GM18498 (cell line): Measurements from ENCODE around the gene PTN.

ENCODE experiments used
- ATAC-seq: cut with Tn5 transposase; IDR thresholded peaks from one replicate; pipeline ENCODE4 v1.9.1; 2021; ENCODE audit warnings: mild to moderate bottlenecking, moderate library complexity; ENCODE audit not compliant: unreplicated experiment

Gene PTN

DNA sequence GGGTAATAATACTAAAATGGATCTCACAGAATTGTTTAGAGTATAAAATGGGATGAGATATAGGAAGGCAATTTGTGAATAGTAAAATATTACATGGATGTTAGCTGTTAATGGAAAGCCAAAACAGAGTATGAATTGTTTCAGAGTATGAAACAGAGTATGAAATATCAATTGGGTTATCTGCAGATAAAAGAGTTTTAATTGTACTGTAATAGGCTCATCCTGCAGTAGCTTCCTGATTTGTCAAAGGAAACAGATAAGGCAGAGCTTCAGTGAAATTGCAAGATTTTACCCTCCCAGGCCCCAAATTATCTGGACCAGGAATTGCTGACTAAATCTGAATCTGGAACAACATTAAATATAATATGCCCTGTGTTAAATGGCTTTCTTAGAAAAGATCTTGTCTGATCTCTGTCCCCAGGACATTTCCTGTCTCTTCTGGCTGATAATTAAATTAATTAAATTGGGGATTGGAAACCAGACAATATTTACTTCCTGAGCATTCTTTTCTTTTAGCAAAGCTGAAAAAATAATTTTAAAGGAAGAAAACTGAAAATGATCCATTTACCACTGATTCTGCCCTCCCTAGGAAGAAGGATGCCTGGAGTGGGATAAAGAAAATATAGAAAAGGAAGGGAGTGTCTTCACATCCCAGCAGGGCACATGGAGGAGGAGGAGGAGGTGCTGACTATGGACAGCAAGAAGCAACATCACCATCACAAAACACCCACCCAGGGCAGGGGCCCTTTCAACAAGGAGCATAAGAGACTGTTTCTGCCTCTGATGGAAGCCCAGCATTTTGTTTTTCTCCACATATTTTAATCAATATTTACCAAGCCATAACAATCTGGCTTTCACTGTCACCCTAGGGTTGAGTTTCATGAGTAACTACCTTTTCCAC is 18.5 kb downstream of the PTN start:
- ATAC-seq: no peak

DNA sequence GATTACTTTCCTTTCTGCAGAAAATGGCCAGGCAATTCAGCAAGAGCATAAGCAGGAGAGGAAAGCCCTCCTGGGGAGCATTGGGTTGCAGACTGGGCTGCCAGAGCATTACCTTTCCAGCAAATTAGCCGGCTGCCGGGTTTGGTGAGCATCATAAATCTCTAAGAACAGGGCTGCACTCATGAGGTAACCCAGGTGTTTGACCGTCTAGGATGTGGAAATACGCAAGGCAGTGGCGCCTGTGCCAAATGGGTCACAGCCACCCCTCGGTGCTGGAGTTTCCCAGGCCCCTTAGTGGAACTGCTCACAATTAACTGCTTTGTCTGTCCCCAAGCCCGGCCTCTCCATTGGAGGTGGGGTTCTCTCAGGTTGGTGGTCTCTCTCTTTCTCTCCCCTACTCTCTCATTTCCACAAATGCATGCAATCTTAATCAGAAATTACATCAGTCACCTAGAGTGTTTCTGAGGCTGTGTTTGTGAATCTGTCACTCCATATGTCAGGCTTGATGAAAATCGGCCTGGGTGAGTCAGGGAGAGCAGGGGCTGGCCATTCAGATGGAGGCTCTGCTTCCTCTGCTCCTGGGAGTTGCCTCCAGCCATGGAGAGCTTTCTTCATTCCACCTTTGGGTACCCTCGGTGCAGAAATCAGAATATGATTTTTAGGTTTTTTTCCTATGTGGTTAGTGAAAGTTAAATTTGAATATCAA is 26.7 kb downstream of the PTN start:
- no peak for ATAC-seq

DNA sequence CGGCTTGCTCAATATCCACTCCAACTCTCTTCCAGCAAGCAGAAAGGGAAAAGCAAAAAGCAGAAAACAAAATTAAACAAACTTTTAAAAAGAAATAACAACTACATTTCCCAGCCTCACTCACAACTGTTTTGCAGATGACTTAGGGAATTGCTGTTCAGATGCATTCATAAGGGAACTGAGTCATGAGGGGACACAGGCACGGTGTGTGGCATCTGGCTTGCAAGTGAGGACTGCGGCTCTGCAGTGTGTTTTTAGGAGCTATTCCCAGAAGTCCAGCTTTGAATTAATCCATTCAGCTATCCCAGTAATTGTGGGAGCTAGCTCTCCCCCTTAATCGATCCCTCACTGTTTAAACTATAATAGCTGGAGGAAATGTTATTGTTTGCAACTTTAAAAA is 30.3 kb downstream of the PTN start:
- no peak for ATAC-seq

DNA sequence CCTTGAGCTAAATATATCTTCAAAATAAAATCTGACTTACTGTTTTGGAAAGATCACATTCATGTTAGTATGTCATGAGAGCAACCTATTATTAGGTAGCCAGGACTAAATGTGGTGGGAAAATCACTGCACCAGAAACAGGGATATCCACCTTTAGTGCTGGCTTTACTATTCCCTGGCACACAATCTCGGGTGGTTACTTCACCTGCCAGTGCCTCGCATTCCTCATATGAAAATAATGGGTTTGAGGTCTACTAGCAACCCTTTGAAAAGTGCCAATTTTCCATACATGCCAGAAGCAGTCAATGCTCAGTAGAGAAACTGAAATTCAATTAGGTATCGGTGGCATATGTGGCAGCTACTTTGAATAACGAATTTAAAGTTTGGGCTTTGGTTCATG is 36.8 kb downstream of the PTN start:
- ATAC-seq: no peak

DNA sequence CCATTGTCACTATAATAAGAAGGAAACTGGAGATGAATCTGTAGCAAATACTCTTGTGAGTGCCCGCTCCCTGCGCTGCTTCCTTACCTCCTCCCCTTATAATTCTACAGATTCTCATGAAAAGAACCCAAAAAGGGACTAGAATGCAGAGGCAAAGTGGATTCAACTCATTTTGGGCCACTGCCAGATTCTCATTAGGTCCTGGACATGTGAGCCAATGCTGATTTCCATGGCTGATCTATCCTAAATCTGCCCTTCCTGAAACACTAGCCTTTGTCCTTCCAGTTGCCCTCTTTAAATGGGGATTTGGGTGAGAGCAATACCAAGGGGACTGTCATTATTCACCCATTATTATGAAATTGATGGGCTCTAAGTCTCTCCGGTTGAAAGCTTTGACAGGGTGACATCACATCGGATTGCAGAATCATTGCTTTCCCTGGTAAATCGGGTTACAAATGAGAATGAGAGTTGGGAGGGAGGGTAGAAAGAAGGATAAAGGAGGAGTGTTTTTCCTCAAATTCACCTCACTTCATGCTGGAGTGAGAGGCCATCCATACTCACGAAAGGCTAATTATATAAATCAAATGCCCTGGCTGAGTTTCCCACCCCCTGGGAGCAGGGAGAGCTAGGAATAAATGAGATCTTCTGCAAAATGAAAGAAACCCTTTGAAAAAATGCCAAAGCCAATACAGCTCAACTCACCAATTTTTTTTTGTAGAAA is 37.5 kb downstream of the PTN start:
- ATAC-seq: no peak

DNA sequence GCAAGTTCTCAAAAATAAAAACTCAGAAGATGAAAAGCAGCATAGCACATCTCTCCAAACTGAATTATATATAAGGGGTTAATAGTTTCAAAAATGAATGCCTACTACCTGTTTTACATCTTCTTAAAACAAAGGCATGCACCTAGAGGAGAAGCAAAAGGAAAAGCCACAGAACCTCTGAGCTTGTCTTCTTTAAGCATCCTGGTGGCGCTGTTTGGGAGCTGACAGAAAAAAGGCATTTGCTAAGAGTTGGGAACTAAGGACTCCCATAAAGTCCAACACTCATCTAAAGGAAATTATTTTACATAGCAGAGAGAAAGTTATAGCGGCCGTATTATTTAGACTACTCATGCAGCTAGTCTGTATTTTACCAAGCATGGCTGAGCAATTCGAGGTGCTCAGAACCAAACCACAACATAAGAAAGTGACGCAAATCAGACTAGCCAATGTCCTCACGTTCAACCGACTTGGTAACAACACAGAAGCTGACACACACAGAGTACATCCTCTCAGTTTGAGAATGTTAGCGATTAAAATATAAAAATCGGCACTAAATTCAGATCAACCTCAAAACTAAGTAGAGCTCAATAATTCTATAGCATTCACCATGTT is 38.8 kb downstream of the PTN start:
- no peak for ATAC-seq

DNA sequence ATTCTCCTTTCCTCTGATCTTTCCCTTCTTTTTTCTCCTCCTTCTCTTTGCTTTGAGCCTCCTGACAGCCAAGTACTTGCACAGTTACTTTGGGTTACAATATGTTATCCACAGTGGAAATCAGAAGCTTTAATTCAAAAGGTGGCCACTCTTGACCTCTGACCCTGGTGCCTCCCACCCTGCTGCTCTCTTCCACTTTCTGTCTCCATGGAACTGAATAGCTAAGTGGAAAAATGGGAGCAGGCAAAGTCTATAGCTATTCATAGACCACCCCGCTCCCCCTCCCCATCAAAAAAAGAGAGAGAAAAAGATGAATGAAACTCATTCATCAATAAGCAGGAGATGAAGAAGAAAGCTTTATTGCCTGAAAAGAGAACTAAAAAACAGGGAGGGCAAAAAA is 39.4 kb downstream of the PTN start:
- no peak for ATAC-seq

DNA sequence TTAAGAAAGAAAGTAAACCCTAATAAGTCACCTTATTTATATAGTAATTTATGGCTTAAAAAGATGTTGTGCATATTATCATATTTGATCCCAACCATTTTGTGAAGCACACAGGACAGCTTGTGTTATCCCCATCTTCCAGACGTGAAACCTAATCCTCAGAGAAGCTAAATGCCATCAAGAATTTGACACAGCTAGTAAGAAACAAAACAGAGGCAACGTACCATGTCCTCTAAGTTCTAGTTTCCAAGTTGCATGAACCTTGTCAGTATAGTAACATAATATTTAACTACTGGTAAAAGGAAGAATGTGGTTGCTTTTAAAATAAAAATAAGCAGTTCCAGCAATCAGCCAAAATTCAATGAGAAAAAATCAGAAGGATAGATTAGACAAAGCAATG is 41.5 kb downstream of the PTN start:
- no peak for ATAC-seq

DNA sequence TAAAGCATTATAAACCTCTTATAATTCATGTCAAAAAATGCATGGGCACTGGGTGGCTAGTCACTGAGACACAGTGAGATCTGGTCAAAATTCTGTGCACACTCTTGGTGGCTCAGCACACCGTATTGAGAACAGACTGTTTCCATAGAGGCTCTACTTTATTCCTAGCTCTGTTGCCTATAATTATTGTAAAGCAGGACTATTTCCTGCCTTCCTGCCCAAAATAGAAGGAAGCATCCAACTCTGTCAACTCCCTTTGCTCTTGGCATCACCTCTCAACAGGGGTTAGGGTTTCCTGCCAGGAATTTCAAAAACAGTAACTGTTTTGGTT is 45.1 kb downstream of the PTN start:
- ATAC-seq: no peak

DNA sequence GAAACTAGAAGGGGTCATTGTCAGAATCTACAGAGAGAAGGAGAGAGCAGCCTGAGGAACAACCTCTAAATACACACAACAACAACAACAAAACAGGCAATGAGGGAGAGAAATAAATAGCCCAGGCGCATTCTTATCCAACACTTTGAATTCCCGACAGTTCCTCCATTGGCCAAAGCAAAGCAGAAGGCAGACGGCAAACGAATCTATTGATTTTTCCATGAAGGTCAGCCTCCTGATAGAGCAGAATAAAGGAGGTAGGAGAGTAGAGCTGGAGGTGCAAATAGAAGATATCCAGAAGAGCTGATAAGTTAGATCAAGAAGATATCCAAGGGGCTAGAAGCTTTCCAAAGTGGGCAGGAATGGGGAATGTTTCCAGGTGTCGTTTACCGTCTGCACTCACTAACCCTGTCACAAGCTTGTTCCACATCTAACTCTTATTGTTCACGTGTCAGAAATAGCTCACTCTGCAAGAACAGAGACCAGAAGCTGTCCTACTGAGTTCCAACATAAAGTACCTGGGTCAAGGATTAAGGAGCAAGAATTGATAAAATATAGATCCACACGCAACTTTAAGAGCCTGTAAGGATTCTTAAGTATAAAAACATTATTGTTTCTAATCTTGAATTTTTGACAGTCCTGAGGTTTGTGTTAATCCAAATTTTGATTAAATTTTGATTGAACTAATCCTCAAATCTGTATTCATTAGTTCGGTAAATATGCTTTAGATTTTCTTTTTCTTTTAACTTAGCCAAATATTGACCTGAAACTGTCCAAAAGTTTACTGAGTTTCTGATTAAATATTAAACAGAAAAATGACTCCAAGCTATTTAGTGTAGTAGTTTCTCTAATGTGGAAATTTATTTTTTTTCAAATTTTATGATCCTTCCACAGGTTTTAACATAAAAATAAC is 45.7 kb downstream of the PTN start:
- no peak for ATAC-seq

DNA sequence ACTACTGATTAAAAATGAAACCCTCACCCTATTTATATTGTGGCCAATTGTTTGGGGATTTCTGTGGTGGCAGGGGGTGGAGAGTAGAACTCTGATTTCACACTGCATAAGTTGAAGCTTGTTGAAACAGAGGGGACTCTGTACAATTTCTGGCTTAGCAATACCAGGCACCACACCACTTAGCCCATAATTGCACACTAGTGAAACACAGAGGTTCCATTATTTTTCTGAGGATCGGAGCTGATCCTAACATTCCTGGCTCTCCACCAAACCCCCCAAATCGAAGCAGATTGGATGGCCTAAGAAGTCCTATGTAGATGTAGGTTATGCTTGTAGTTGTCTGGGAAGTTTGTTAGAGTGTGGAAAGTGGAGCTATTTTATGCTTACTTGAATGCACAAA is 47.0 kb downstream of the PTN start:
- ATAC-seq: no peak

DNA sequence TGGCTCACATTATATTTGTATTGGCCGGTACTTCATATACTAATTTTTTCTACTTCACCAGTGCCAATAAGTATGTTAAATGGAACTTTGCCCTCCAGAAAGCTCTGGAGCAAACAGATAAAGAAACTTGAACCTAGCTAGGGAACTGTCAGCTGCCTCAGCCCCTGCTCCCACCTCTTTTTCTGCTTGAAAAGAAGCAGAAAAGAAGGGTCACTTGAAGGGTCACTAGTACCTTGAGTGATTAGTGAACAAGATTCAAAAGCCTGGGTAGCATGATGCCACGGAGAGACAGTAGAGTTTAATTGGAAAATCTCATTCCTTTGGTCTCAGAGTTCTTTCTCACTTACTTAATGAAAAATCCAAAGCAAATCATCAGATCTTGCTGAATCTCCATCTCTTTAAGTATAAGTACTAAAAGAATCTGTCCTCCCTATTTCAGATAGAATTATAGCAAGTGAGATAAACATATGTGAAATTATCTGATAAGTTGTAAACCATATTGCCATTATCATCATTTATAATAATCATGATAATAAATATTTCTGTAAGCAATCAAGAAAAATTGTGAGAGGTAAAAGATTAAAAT is 47.7 kb downstream of the PTN start:
- no peak for ATAC-seq

DNA sequence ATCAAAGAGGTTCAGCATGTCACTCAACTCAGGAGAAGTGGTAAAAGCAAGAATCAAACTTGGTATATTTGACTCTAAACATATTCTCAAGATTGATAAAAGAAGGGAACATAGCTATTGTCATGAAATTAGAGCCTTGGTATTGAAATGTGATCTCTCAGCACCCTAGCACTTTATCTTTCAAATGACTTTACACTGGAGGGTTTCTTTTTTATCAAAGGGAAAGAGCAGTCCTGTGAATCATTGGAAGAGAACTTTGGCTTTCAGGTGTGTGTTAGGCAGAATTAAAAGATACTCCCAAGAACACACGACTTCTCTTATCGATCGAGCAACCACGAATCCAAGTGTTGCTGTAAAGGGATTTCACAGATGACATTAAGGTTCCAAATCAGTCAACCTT is 54.4 kb downstream of the PTN start:
- ATAC-seq: no peak

DNA sequence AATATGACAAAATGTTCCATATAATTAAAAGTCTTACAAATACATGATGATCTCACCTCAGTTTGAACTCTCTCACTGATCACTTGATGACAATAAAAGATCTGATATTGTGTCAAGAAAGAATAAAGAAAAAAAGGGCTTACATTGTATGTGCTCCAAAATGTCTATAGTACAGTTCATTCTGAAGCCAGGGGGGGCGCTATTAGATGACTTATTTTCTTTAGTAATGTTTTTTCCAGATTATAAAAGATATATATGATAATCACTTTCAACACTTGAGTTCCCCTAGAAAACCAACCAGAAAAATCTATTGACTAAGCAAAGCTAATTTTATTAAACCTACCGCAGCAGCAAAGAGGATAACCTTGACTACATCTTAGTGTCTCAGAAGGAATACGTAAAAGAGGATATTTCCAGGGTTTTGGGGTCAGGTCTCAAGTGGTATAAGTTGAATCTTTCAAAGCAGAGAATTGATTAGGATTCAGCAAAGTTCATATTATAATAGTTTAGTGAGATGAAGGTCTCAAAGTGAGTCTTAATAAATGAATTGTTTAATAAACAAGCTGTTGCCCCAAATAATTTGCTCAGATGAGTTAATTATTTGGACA is 55.8 kb downstream of the PTN start:
- ATAC-seq: no peak

DNA sequence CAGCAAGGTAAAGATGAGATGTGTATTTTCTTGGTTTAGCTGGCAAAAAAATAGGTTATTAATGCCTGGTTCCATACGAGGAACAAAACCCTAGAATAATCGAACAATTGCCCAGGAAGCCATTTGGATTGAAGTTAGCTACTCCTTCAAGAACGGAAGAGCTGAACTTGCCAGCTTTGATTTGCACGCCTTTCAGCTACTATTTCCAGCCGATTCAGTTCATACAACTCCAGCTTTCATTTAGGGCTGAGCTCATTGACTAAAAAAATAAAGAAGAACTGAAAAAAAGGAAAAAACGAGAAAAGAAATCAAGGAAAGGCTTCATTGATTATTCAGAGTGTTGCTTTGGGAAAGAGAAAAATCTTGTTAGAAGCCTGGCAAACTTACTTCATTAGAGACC is 60.4 kb downstream of the PTN start:
- ATAC-seq: no peak

DNA sequence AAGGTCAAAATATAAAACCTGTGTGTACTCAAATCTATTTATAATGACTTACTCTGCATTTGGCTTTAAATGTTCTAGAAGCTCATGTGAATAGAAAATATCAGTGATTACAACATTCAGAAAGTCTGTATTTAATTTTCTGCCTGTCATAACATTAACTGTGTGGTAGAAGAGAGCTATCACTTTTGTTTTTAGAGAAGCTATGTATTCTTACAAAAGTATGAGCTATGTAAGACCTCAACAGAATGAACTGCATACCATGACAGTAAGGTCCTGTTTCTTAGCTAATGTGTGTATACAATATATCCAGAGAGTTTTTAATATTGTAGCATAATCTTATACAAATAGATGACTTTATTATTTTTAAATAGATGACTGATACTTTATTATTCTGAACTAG is 61.5 kb downstream of the PTN start:
- no peak for ATAC-seq

DNA sequence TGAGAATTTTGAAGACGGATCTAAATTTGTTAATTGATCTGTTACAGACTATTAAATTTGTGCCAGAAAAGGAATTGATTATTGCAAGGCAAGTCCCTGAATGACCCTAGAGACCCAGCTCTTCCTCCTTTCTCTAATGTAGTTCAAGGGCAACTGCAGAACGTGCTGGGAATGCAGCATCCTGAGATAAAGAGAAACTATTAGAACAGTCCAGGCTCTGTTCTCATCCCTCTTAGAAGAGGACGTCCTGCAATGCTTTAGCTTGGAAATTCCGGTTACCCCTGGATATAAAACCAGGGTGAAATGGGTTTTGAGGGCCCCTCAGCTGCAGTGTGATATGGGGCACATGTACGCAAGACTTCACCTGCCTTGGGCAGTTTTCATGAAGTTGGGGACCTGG is 67.3 kb downstream of the PTN start:
- ATAC-seq: no peak

DNA sequence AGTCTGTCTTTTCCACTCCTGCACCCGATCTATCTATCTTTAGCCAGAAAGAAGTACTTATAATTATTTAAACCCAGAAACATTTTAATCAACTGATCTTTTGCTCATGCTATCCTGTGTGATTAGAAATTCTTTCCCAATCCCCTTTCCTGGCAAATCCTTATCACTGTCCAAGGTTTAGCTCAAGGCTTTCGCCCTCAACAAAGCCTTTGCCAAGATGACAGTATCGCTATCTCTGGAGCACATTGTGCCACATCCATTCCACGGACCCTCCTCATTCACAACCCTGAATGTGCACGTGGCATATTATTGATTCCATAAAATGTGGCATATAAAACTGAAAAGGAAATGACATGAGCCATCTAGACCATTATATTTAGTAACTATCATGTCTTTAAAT is 71.3 kb downstream of the PTN start:
- no peak for ATAC-seq

DNA sequence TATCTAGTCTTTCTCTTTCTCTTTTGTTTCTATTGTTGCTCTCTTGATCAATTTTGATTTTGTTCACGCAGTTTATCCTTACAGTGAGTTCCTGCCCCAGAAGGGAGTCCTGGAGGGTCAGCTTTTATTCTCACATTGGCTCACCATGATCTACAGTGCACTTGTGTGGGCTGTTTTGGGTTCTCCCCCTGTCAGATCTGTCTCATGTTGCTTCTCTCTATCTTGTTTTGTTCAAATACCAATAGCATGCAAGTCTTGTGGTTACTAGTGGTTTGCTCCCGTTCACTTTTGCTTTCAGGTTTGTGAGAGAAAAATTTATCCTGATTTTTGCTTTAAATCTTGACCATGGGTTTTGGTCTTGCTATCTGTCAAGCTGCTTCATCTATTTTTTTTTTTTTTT is 74.3 kb downstream of the PTN start:
- no peak for ATAC-seq
